ENCODE data around the gene DPP10. TPM values are rescaled to one million over a fixed set of nuclear protein-coding genes. Genes with fewer than 3 reads are reported as not detected.
A peak's percentile ranks its signal among the peaks of the same experiment; 100 is the strongest.

Gene DPP10
- total and polyA plus RNA-seq, 2 of the 13 experiments (the other 11 are each of a cell fraction or from before 2014, with no cell fraction given): 0.95 to 1.7 TPM

- TF ChIP-seq ZNF609 (CRISPR knock-in tag; IDR thresholded peaks at IDR 0.05; ENCODE audit: borderline replicate concordance) (0 out of 2 replicates have a peak, but pooled peaks have one; percentile 13), FOSL2 (CRISPR knock-in tag; IDR thresholded peaks at IDR 0.05) (peak; percentile 88), ZNF343 (CRISPR knock-in tag; IDR thresholded peaks at IDR 0.05) (no peak), ZFX (CRISPR knock-in tag; IDR thresholded peaks at IDR 0.05; ENCODE audit: low read depth) (no peak), MXD3 (CRISPR knock-in tag; IDR thresholded peaks at IDR 0.05) (no peak), MED1 (CRISPR knock-in tag; IDR thresholded peaks at IDR 0.05) (peak; percentile 66), CEBPG (CRISPR knock-in tag; IDR thresholded peaks at IDR 0.05) (peak; percentile 62), FOXA3 (CRISPR knock-in tag; IDR thresholded peaks at IDR 0.05) (peak; percentile 85), NCOA5 (CRISPR knock-in tag; IDR thresholded peaks at IDR 0.05) (no peak), CENPX (CRISPR knock-in tag; IDR thresholded peaks at IDR 0.05) (no peak), ZNF788 (CRISPR knock-in tag; IDR thresholded peaks at IDR 0.05; ENCODE audit: borderline replicate concordance) (no peak)
- TF ChIP-seq, protein P1, sequence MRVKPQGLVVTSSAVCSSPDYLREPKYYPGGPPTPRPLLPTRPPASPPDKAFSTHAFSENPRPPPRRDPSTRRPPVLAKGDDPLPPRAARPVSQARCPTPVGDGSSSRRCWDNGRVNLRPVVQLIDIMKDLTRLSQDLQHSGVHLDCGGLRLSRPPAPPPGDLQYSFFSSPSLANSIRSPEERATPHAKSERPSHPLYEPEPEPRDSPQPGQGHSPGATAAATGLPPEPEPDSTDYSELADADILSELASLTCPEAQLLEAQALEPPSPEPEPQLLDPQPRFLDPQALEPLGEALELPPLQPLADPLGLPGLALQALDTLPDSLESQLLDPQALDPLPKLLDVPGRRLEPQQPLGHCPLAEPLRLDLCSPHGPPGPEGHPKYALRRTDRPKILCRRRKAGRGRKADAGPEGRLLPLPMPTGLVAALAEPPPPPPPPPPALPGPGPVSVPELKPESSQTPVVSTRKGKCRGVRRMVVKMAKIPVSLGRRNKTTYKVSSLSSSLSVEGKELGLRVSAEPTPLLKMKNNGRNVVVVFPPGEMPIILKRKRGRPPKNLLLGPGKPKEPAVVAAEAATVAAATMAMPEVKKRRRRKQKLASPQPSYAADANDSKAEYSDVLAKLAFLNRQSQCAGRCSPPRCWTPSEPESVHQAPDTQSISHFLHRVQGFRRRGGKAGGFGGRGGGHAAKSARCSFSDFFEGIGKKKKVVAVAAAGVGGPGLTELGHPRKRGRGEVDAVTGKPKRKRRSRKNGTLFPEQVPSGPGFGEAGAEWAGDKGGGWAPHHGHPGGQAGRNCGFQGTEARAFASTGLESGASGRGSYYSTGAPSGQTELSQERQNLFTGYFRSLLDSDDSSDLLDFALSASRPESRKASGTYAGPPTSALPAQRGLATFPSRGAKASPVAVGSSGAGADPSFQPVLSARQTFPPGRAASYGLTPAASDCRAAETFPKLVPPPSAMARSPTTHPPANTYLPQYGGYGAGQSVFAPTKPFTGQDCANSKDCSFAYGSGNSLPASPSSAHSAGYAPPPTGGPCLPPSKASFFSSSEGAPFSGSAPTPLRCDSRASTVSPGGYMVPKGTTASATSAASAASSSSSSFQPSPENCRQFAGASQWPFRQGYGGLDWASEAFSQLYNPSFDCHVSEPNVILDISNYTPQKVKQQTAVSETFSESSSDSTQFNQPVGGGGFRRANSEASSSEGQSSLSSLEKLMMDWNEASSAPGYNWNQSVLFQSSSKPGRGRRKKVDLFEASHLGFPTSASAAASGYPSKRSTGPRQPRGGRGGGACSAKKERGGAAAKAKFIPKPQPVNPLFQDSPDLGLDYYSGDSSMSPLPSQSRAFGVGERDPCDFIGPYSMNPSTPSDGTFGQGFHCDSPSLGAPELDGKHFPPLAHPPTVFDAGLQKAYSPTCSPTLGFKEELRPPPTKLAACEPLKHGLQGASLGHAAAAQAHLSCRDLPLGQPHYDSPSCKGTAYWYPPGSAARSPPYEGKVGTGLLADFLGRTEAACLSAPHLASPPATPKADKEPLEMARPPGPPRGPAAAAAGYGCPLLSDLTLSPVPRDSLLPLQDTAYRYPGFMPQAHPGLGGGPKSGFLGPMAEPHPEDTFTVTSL (CRISPR knock-in tag; IDR thresholded peaks at IDR 0.05; ENCODE audit: borderline replicate concordance): no peak
- TF ChIP-seq, protein P2, sequence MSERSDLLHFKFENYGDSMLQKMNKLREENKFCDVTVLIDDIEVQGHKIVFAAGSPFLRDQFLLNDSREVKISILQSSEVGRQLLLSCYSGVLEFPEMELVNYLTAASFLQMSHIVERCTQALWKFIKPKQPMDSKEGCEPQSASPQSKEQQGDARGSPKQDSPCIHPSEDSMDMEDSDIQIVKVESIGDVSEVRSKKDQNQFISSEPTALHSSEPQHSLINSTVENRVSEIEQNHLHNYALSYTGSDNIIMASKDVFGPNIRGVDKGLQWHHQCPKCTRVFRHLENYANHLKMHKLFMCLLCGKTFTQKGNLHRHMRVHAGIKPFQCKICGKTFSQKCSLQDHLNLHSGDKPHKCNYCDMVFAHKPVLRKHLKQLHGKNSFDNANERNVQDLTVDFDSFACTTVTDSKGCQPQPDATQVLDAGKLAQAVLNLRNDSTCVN (CRISPR knock-in tag; IDR thresholded peaks at IDR 0.05; ENCODE audit: borderline replicate concordance): 0 out of 2 replicates have a peak, but pooled peaks have one; percentile 54
- TF ChIP-seq, protein P3, sequence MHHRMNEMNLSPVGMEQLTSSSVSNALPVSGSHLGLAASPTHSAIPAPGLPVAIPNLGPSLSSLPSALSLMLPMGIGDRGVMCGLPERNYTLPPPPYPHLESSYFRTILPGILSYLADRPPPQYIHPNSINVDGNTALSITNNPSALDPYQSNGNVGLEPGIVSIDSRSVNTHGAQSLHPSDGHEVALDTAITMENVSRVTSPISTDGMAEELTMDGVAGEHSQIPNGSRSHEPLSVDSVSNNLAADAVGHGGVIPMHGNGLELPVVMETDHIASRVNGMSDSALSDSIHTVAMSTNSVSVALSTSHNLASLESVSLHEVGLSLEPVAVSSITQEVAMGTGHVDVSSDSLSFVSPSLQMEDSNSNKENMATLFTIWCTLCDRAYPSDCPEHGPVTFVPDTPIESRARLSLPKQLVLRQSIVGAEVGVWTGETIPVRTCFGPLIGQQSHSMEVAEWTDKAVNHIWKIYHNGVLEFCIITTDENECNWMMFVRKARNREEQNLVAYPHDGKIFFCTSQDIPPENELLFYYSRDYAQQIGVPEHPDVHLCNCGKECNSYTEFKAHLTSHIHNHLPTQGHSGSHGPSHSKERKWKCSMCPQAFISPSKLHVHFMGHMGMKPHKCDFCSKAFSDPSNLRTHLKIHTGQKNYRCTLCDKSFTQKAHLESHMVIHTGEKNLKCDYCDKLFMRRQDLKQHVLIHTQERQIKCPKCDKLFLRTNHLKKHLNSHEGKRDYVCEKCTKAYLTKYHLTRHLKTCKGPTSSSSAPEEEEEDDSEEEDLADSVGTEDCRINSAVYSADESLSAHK (CRISPR knock-in tag; IDR thresholded peaks at IDR 0.05; ENCODE audit: borderline replicate concordance): no peak
These were observed 107.9 kb downstream of the DPP10 start (continued) for GRCh38 chr2:114550364-114550763.

All from HepG2 (cell line).